H1 (cell line): ENCODE data around the gene KLHL10. TPM values are rescaled to one million over a fixed set of nuclear protein-coding genes. Genes with fewer than 3 reads are reported as not detected.

Source experiments
- CTCF ChIA-PET: fragments of 300-600 bp; sonication (Branson Sonifier 250); formaldehyde crosslinking; loops from one replicate; lab custom pipeline; 2021; ENCODE audit not compliant: partially characterized antibody; lab: Charles Lee
- POLR2A ChIA-PET: fragments of 300-600 bp; sonication (Branson Sonifier 250); formaldehyde crosslinking; loops from one replicate; lab custom pipeline; 2021; ENCODE audit warnings: inconsistent platforms; ENCODE audit not compliant: partially characterized antibody; lab: Charles Lee
- DNase-seq, 2 experiments: peaks; one replicate each; pipeline versions ENCODE4 v3.0.0 to v3.0.0-alpha.2; 2010 to 2022; ENCODE audit warnings: low spot score in 2 of 2, low read depth in 1 of 2, mixed read lengths in 1 of 2
- FAIRE-seq: peaks from 2 replicates; lab custom pipeline; 2011; peaks lifted over from hg19 to GRCh38; lab: Jason Lieb, UNC
- H2AFZ ChIP-seq: 2 replicates; pipeline ENCODE4 v1.8.1; 2012; ENCODE audit warnings: low read length, inconsistent platforms
- H2AK5ac ChIP-seq: 2 replicates; pipeline ENCODE4 v1.6.1; 2013; ENCODE audit warnings: low read depth, low read length
- H2BK120ac ChIP-seq: replicated peaks from 2 replicates; pipeline ENCODE3; 2013; ENCODE audit warnings: low read depth, low read length, inconsistent platforms
- H2BK12ac ChIP-seq: 2 replicates; pipeline ENCODE4 v1.6.1; 2013; ENCODE audit warnings: low read depth, low read length
- H2BK15ac ChIP-seq: 2 replicates; pipeline ENCODE4 v1.6.1; 2013; ENCODE audit warnings: low read length
- H2BK20ac ChIP-seq: 2 replicates; pipeline ENCODE4 v1.6.1; 2013; ENCODE audit warnings: low read length
- H2BK5ac ChIP-seq: 2 replicates; pipeline ENCODE4 v1.6.1; 2013; ENCODE audit warnings: low read depth, low read length
- H3K14ac ChIP-seq: 2 replicates; pipeline ENCODE4 v1.6.1; 2013; ENCODE audit warnings: inconsistent platforms; ENCODE audit not compliant: insufficient read length
- H3K18ac ChIP-seq: 2 replicates; pipeline ENCODE4 v1.6.1; 2013; ENCODE audit warnings: low read length; ENCODE audit errors: extremely low read depth
- H3K23ac ChIP-seq: 2 replicates; pipeline ENCODE4 v1.6.1; 2013; ENCODE audit warnings: inconsistent platforms; ENCODE audit not compliant: insufficient read length
- H3K23me2 ChIP-seq: 2 replicates; pipeline ENCODE4 v1.6.1; 2013; ENCODE audit warnings: low read depth, low read length
- H3K27ac ChIP-seq: 2 replicates; pipeline ENCODE4 v1.6.1; 2011; ENCODE audit warnings: low read depth, low read length, inconsistent platforms
- H3K27me3 ChIP-seq, 4 experiments: replicated peaks in 1 of 4; 1 replicate in 1 of 4; 2 replicates in 3 of 4; pipeline versions ENCODE4 v1.6.1 to v1.8.1; 2011 to 2013; ENCODE audit warnings: low read length in 3 of 4, mild to moderate bottlenecking in 3 of 4, inconsistent platforms in 2 of 4, mixed read lengths in 2 of 4, moderate library complexity in 1 of 4; ENCODE audit not compliant: control insufficient read depth in 3 of 4, insufficient read depth in 3 of 4; ENCODE audit errors: extremely low read depth in 1 of 4
- H3K36me3 ChIP-seq, 4 experiments: 2 replicates each; pipeline versions ENCODE4 v1.6.1 to v1.8.1; 2011 to 2013; ENCODE audit warnings: mild to moderate bottlenecking in 4 of 4, low read length in 3 of 4, moderate library complexity in 2 of 4, control low read depth in 1 of 4, inconsistent platforms in 1 of 4; ENCODE audit not compliant: insufficient read depth in 4 of 4, control insufficient read depth in 2 of 4
- H3K4ac ChIP-seq: replicated peaks from 2 replicates; pipeline ENCODE3; 2013; ENCODE audit warnings: low read length, low read depth, mixed read lengths, inconsistent platforms; ENCODE audit not compliant: insufficient read length
- H3K4me1 ChIP-seq, 4 experiments: replicated peaks in 1 of 4; 1 replicate in 1 of 4; 2 replicates in 3 of 4; pipeline versions ENCODE4 v1.6.1 to v1.8.1; 2011 to 2013; ENCODE audit warnings: low read length in 3 of 4, inconsistent platforms in 2 of 4, mixed read lengths in 1 of 4; ENCODE audit not compliant: insufficient read depth in 4 of 4, control insufficient read depth in 3 of 4
- H3K4me2 ChIP-seq, 2 experiments: 2 replicates each; pipeline versions ENCODE4 v1.6.1 to v1.8.1; 2011 to 2013; ENCODE audit warnings: low read depth in 2 of 2, low read length in 2 of 2, control low read depth in 1 of 2, inconsistent platforms in 1 of 2, mild to moderate bottlenecking in 1 of 2; ENCODE audit not compliant: insufficient read depth in 1 of 2
- H3K4me3 ChIP-seq, 4 experiments: fragments of 200-600, 300-600 bp in 1 of 4; sonication (generic), shearing (Covaris generic), sonication (Bioruptor Twin) in 1 of 4; 2 replicates each; pipeline versions ENCODE4 v1.5.1 to v1.8.1; 2011 to 2016; ENCODE audit warnings: low read length in 4 of 4, low read depth in 3 of 4, control low read depth in 2 of 4, inconsistent platforms in 2 of 4, mild to moderate bottlenecking in 2 of 4, mixed read lengths in 1 of 4, moderate library complexity in 1 of 4; ENCODE audit not compliant: insufficient read depth in 2 of 4; ENCODE audit errors: extremely low read depth in 1 of 4
- H3K56ac ChIP-seq: replicated peaks from 2 replicates; pipeline ENCODE3; 2013; ENCODE audit warnings: low read depth, mild to moderate bottlenecking, mixed read lengths, low read length, inconsistent platforms; ENCODE audit not compliant: insufficient read length
- H3K79me1 ChIP-seq: 2 replicates; pipeline ENCODE4 v1.6.1; 2013; ENCODE audit warnings: low read depth, low read length, control low read depth
- H3K79me2 ChIP-seq, 2 experiments: 2 replicates each; pipeline versions ENCODE4 v1.6.1 to v1.8.1; 2012 to 2013; ENCODE audit warnings: low read length in 2 of 2, mild to moderate bottlenecking in 2 of 2, inconsistent platforms in 1 of 2; ENCODE audit not compliant: insufficient read depth in 2 of 2, control insufficient read depth in 1 of 2
- H3K9ac ChIP-seq, 4 experiments: replicated peaks in 1 of 4; 1 replicate in 1 of 4; 2 replicates in 3 of 4; pipeline versions ENCODE4 v1.6.1 to v1.8.1; 2011 to 2013; ENCODE audit warnings: low read depth in 3 of 4, low read length in 3 of 4, control low read depth in 2 of 4, mild to moderate bottlenecking in 2 of 4, moderate library complexity in 2 of 4, inconsistent platforms in 1 of 4; ENCODE audit errors: extremely low read depth in 1 of 4
- H3K9me3 ChIP-seq, 2 experiments: 2 replicates each; pipeline versions ENCODE4 v1.6.1 to v1.8.1; 2012 to 2013; ENCODE audit warnings: mild to moderate bottlenecking in 2 of 2, moderate library complexity in 2 of 2, control low read depth in 1 of 2, inconsistent platforms in 1 of 2, low read depth in 1 of 2, low read length in 1 of 2, mixed read lengths in 1 of 2; ENCODE audit not compliant: insufficient read depth in 2 of 2
- H4K20me1 ChIP-seq, 2 experiments: replicated peaks in 1 of 2; 2 replicates each; pipeline versions ENCODE3 to v1.8.1; 2011 to 2013; ENCODE audit warnings: inconsistent platforms in 2 of 2, low read length in 2 of 2, mild to moderate bottlenecking in 1 of 2; ENCODE audit not compliant: insufficient read depth in 2 of 2, control insufficient read depth in 1 of 2
- H4K5ac ChIP-seq: 2 replicates; pipeline ENCODE4 v1.6.1; 2013; ENCODE audit warnings: low read length, low read depth, mixed read lengths, inconsistent platforms; ENCODE audit not compliant: insufficient read length
- H4K8ac ChIP-seq: 2 replicates; pipeline ENCODE4 v1.8.0; 2013; ENCODE audit warnings: mild to moderate bottlenecking, moderate library complexity, low read length, inconsistent platforms; ENCODE audit not compliant: insufficient read depth; ENCODE audit errors: extremely low read depth
- H4K91ac ChIP-seq: replicated peaks from 2 replicates; pipeline ENCODE3; 2013; ENCODE audit warnings: low read length, mixed read lengths, inconsistent platforms; ENCODE audit not compliant: insufficient read length
- CBX8 ChIP-seq: fragments of 300-800, 300-1000 bp; sonication (generic); IDR thresholded peaks from 2 replicates; pipeline ENCODE4 v1.7.1; 2016; ENCODE audit warnings: low read depth, low read length, borderline replicate concordance
- CTBP2 ChIP-seq: IDR thresholded peaks from 2 replicates; pipeline ENCODE4 v1.7.0; 2011; ENCODE audit warnings: borderline replicate concordance, mild to moderate bottlenecking, moderate library complexity, mixed read lengths, low read length; ENCODE audit not compliant: insufficient read depth, insufficient read length
- EGR1 ChIP-seq: IDR thresholded peaks from 2 replicates; pipeline ENCODE4 v1.6.1; 2011; ENCODE audit warnings: low read depth, low read length, borderline replicate concordance
- EP300 ChIP-seq, 2 experiments: IDR thresholded peaks; 1 replicate in 1 of 2; 2 replicates in 1 of 2; pipeline ENCODE4 v1.6.1; 2011 to 2012; ENCODE audit warnings: low read depth in 2 of 2, low read length in 2 of 2, mild to moderate bottlenecking in 2 of 2, borderline replicate concordance in 1 of 2, inconsistent platforms in 1 of 2, moderate library complexity in 1 of 2
- GABPA ChIP-seq: IDR thresholded peaks from 2 replicates; pipeline ENCODE4 v1.6.1; 2011; ENCODE audit warnings: mild to moderate bottlenecking, low read length, moderate library complexity, borderline replicate concordance; ENCODE audit not compliant: insufficient read depth
- HDAC6 ChIP-seq: IDR thresholded peaks from one replicate; pipeline ENCODE4 v1.7.1; 2012; ENCODE audit warnings: low read depth, mild to moderate bottlenecking, inconsistent platforms, low read length, moderate library complexity
- MAFK ChIP-seq: IDR thresholded peaks from 2 replicates; pipeline ENCODE4 v1.6.1; 2012; ENCODE audit warnings: low read depth, mild to moderate bottlenecking, improper control_type of control experiment, low read length
- POLR2A ChIP-seq, 2 experiments: IDR thresholded peaks; 1 replicate in 1 of 2; 2 replicates in 1 of 2; pipeline ENCODE4 v1.6.1; 2011; ENCODE audit warnings: low read depth in 2 of 2, low read length in 2 of 2, mild to moderate bottlenecking in 2 of 2; ENCODE audit errors: control extremely low read depth in 1 of 2
- POLR2AphosphoS5 ChIP-seq: IDR thresholded peaks from 2 replicates; pipeline ENCODE4 v1.6.1; 2011; ENCODE audit warnings: low read depth, low read length
- RAD21 ChIP-seq, 2 experiments: IDR thresholded peaks in 1 of 2; conservative IDR thresholded peaks in 1 of 2; 2 replicates each; pipeline ENCODE4 v1.6.1; 2011; ENCODE audit warnings: low read depth in 2 of 2, low read length in 2 of 2, improper control_type of control experiment in 1 of 2, inconsistent platforms in 1 of 2, mild to moderate bottlenecking in 1 of 2, moderate library complexity in 1 of 2
- RNF2 ChIP-seq: fragments of 200-900, 300-1000 bp; sonication (generic); IDR thresholded peaks from 2 replicates; pipeline ENCODE4 v1.7.1; 2016; ENCODE audit warnings: borderline replicate concordance, low read depth, mild to moderate bottlenecking, antibody characterized with exemption, low read length; ENCODE audit not compliant: poor library complexity, severe bottlenecking; ENCODE audit errors: missing control alignments
- WGBS, 2 experiments: shearing (Covaris generic) in 1 of 2; methylation state at CpG; one replicate each; pipeline versions ENCODE4 v1.1.6 to v1.1.7; 2013 to 2015; ENCODE audit warnings: low lambda C conversion rate in 2 of 2, mixed read lengths in 2 of 2, inconsistent platforms in 1 of 2, low coverage in 1 of 2, missing lambda C conversion rate in 1 of 2; ENCODE audit not compliant: insufficient replicate concordance in 2 of 2, insufficient coverage in 1 of 2, insufficient read length in 1 of 2; ENCODE audit errors: extremely low coverage in 1 of 2, missing lambda C conversion rate in 1 of 2; 5-methylcytosine and 5-hydroxymethylcytosine counted together
- polyA plus RNA-seq, 7 experiments: library from polyadenylated mRNA; depleted of rRNA in 3 of 7; stranded (reverse) in 5 of 7; unstranded in 2 of 7; fragments of >200 nt in 5 of 7; fragments of 200-250 nt in 2 of 7; gene quantifications; 1 replicate in 5 of 7; 2 replicates in 1 of 7; 4 replicates in 1 of 7; pipeline versions ENCODE4 v1.2.1 to v1.2.3, GENCODE V29; 2011 to 2013; ENCODE audit warnings: missing spikeins in 2 of 7, mixed read lengths in 2 of 7
- total RNA-seq: library from RNA; stranded (reverse); fragmentation: NEBNext Ultra II Directional; extraction: Animal tissue kit (Norgen Biotek cat#: 25700); gene quantifications from 2 replicates; pipeline ENCODE4 v1.2.1, GENCODE V29; 2021

The KLHL10 gene
- total and polyA plus RNA-seq, 2 of the 8 experiments (the other 6 are each of a cell fraction or from before 2014, with no cell fraction given) = 0.19 to 0.26 TPM

DNA sequence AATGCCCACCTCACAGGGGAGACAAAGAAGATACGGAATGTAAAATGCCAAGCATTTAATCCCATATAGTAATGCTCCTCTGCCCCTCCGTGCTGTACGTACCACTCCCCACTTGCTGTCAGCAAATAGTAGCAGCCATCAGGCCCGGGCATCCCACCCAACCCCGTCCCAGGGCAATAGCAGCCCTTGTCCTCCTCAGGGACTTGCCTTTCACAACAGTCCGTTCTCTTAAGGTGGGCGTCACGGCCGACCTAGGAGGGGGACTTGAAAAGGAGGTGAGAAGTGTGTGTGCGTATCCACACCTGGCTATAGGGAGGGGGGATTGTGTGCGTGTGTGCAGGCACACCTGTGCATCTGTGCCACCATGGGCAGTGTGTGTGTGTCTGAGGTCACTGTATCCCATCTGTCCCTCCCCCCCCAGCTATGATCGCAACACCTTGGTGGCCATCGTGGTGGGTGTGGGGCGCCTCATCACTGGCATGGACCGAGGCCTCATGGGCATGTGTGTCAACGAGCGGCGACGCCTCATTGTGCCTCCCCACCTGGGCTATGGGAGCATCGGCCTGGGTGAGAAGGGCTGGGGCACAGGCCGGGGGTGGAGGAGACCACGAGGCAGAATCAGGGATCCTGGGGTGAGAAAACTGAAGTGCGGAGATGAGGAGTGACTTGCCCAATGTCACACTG lies 20.8 kb upstream of the KLHL10 start:
- no peak overlapping the region for H3K18ac ChIP-seq
- no peaks in the 10 kb centered on the region for H3K27me3 ChIP-seq
- H3K4me1 ChIP-seq = peaks cover 0 to 34% (median 18%) of the 10 kb centered on the region in 4 experiments; a peak in 6 of 7 replicates
- no peaks in the 10 kb centered on the region for H3K9me3 ChIP-seq
- no peak overlapping the region for H3K23ac ChIP-seq
- no peak for TF ChIP-seq EGR1
- no peak for TF ChIP-seq MAFK
- no peak for TF ChIP-seq RAD21 (IDR thresholded peaks at IDR 0.05 in 1 of 2, conservative IDR thresholded peaks at IDR 0.05 in 1 of 2; ENCODE audit: low read depth in 2 of 2, low read length in 2 of 2)
- no peak for TF ChIP-seq POLR2AphosphoS5
- TF ChIP-seq RNF2 = no peak
- TF ChIP-seq EP300 (IDR thresholded peaks at IDR 0.05; ENCODE audit: borderline replicate concordance in 1 of 2, low read depth in 2 of 2, low read length in 2 of 2) = no peak
- no peak for TF ChIP-seq CBX8
- TF ChIP-seq GABPA = no peak
- no peak for TF ChIP-seq HDAC6
- no peak for TF ChIP-seq POLR2A (IDR thresholded peaks at IDR 0.05; ENCODE audit: control extremely low read depth in 1 of 2, low read depth in 2 of 2, low read length in 2 of 2)
- TF ChIP-seq CTBP2 = no peak
- TF ChIP-seq, all 59 proteins: peak for 0
- Histone ChIP-seq H4K20me1 (peaks cover 0 to 9% of the 10 kb centered on the region in 2 experiments), H3K4me2 (no peak overlapping the region), H3K23me2 (peaks cover 14% of the 10 kb centered on the region), H3K27ac (no peak overlapping the region), H2BK20ac (no peak overlapping the region), H2AK5ac (no peak overlapping the region), H3K79me1 (peaks cover 15% of the 10 kb centered on the region), H4K5ac (no peak overlapping the region), H3K4ac (no peak overlapping the region), H4K91ac (peak overlapping the region; percentile 13), H3K56ac (no peak overlapping the region), H2BK15ac (no peak overlapping the region), H2BK120ac (no peak overlapping the region), H3K4me3 (no peak overlapping the region), H3K14ac (no peak overlapping the region), H3K36me3 (peaks cover 2 to 22% (median 3%) of the 10 kb centered on the region in 4 experiments; a peak in 2 of 8 replicates), H4K8ac (no peak overlapping the region), H2BK12ac (peak overlapping the region; percentile 35; the same call in 1 of the 2 replicates), H2AFZ (no peak overlapping the region), H3K9ac (0 out of 7 replicates have a peak overlapping the region, but pooled peaks of 1 of the 4 experiments have one; percentile 17), H3K79me2 (peaks cover 0 to 28% of the 10 kb centered on the region in 2 experiments; a peak in 2 of 4 replicates), H2BK5ac (no peak overlapping the region; the same call in 1 of the 2 replicates)
- ChIA-PET POLR2A (interaction anchor here (1.2 to 2.9 kb wide), 4 partner anchors 9 to 128 kb away, joined by 4 to 12 read pairs (median 8); partner anchors contain the start of gene EIF1), CTCF (interaction anchor here (0.5 to 2.9 kb wide), 3 partner anchors 15 to 38 kb away, joined by 3 to 15 read pairs (median 8); no protein-coding TSS in a partner anchor)
- FAIRE-seq (no peak), DNase-seq (no peak)
- WGBS, 2 experiments = 92% methylated on average over 20 of the region's 23 CpGs; no CpG with 5 or more reads in 1 of the 2 experiments
